Epidermal melanocyte (primary cell): ENCODE results near the gene LRRC8D.
"Not testable (repeated sequence)": the region's sequence is repeated elsewhere in the genome, so short reads cannot be mapped to it uniquely, and the experiment has no call there.

Source experiments
- DNase-seq: peaks from one replicate; pipeline ENCODE4 v3.0.0; 2011; ENCODE audit warnings: low spot score; ENCODE audit not compliant: insufficient read length

Gene LRRC8D

DNA sequence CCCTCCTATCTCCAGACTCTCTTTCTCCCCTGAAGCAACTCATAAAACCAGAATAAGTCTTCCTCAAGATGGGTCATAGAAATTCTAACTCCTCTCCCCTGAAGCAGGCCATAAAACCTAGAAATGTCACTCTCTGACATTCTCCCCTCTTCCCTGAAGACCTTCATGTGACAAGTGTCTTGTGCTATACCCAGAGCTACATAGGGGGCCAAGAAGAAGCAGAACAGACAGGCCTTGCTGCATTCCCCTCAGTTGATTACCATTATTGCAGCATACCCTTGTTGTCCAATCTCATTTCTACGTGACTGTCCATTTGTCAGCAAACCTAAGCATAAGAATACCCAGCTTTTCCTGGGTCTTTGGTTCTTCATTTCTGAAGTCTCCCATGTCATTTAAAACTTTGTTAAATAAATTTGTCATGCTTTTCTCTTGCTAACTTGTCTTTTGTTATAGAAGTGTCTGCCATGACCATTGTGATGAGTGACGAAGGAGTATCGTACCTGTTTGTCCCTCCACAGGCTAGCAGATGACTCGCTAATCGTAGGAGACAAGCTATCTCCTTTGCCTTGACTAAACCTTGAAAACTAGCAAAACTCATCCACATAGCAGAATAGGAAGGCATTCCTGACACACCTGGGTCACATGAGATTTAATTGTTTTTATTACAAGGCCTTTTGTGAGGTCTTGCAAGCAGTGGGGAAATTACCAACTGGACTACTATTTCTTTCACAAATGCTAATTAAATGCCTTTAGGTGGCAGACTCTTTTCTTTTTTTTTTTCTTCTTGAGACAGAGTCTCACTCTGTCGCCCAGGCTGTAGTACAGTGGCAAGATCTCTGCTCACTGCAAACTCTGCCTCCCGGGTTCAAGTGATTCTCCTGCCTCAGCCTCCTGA lies 134.7 kb downstream of the LRRC8D start:
- DNase-seq: no peak

DNA sequence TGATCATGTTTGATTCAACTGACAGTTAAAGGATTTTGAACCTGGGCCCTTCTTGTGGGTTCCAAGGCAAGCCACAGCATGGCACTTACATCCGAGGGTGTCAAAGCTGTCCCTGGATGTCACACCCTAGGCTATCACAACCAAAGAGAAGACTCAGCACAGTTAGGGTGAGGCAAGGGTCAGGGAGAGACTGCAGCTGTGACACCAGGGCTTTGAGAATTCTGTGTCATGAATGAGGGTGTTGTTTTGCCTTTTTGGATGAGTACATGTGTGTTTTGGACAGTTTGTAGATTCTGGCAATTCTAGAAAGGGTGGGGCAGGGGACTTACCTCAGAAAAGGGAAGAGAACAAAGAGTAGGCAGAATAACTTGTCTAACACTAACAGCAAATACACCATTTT lies 136.3 kb downstream of the LRRC8D start:
- DNase-seq: no peak

DNA sequence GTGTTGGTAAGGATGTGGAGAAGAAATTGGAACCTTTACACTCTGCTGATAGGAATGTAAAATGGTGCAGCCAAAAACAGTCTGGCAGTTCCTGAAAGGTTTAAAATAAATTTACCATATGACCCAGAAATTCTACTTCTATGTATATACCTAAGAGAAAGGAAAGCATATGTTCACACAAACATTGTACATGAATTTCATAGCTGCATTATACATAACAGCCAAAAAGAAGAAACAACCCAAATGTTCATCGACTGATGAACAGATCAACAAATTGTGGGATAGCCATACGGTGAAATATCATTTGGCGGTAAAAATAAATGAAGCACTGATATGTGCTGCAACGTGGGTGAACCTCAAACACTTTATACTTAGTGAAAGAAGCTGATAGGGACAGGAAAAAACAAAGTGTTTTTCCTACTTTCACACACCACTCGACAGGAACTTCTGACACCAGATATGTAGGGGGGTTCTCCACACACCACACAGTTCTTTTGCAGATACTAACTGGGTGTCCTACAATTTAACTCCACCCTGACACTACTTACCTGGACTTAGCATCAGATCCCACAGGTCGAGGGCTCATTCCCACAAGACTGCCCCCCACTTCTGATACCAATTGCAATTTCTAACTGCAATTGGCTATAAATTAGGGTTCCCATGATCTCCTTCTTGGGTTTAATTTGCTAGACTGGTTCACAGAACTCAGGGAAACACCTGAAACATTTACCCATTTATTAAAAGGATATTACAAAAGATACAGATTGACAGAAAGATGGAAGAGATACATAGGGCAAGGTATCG lies 138.2 kb downstream of the LRRC8D start:
- DNase-seq: no peak

DNA sequence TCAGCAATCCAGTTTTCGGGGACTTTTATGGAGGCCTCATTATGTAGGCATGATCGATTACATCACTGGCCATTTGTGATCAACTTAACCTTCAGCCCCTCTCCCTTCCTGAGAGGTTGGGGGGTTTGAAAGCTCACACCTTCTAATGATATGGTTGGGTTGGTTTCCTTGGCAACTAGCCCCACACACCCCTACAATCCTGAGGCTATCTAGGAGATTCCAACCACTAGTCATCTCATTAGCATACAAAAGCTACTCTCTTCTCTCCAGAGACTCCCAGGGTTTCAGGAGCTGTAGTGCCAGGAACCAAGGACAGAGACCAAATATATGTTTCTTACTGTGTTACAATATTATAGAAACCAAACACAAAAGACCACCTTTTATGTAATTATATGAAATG lies 138.9 kb downstream of the LRRC8D start:
- DNase-seq: no peak

DNA sequence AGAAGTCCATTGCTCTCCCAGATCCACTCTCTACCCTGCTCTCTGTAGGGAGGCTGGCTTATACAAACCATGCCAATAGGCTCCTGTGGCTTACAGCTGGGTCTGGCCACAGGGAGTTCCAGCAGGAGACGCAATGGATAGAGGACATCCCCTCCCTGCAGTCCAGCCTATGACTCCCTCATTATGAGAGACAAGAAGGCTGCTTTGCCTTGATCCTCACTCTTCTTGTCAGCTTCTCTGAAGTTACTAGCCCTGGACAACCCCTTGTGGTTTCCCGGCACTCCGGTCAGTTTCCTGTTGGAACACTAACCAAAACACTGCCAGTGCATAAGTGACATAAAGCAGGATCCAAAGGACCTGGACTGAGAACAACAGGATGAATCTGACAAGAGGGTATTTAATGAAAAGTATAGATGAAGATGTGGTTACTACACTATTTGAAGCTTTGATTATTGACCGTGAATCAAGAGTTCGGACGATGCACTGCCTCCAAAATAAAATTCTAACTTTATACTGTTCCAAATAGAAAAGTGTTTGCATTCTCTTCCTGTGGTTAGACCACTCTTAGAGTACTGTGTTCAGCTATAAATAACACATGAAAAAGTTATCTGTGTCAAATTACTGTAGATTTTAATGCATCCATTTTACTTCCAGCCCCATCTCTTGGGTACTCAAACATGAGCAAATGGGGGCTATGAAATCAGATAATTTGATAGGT lies 141.4 kb downstream of the LRRC8D start:
- DNase-seq: no peak

DNA sequence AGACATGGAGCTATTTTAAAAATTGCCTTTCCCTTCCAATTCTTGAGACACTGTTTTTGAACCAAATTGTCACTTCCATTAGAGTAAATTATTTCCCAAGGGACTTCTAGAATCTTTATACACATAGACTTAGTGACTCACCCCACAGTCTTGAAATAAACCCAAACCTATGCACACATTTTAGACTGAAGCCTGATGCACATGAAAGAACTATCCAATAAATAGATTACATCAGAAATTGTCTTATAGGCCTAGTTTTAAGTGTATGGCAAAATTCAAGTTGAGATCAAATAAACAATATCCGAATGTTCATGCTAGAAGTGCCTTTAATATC lies 141.9 kb downstream of the LRRC8D start:
- no peak for DNase-seq

DNA sequence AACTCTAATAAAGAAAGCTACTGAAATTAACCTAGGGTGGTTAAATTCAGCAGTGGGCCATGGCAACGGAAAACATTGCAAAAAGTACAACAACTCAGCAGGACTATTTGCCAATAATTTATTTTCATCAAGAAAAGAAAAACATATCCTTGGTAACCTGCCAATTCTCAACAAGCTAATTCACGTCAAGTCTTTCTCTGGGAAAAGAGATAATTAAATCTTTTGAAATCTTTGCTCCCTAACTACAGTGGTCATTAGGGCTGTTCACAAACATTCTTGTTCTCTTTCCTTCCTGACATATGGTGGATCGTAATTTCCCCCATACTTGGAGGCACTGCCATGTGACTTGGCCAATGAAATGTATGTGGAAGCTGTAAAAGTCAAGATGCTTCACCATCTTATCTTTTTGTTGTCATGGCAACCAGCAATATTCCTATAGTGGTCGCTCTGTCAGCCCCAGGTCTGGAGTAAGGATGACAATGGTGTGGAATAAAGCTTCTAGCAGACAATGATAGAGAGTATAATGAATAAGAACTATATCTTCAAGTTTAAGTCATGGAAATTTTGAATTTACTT lies 144.4 kb downstream of the LRRC8D start:
- DNase-seq: no peak

DNA sequence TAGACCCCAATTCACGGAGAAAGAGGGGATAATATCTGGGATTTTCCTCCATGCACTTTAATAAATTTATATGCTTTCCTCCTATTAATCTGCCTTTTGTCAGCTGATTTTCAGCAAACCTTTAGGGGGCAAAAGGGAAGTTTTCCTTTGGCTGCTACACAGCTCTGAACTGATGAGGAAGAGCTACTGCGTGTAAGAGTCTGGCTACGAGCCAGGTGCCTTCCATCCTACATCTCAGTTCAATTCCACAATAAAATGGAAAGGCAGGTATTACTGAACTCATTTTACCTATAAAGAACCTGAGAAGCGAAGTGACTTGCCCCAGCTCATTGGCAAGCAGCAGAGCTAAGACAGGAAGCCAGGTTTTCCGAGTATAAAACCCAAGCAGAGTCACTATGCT lies 145.8 kb downstream of the LRRC8D start:
- no peak for DNase-seq

DNA sequence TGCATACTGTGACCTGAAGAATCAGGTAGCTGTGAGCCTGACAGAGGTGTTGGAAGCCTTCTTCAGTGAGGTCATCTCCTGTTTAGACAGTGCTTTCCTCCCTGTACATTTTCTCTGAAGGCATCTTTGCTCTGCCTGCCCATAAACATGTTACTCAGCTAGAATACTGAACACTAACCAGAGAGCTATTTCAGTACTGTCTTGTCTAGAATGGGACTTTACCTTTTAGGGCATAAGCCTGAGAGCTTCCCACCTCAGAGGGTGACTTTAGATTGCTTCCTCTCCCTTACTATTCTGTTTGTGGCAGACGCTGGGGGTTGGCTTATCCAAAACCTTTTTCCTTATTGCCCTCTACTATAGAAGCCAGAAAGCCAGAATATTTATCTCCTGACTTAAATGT lies 150.8 kb downstream of the LRRC8D start:
- DNase-seq: no peak

DNA sequence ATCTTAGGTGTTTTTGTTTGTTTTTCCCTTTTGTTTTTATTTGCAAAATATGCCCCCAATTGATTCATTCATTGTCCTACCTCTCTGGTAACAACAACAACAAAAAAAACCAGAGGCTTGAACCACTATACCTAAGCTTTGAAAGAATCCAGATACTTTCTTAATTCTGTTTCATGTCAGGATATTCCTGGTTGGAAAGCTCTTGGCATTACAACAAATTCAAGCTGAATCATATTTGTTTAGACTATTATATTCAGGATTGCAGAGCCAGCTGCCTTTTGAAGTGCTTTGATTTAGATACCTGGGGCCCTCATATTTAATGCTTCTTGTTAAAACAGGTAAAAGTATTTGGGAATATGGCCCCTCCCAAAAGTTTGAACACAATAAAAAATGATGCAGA lies 151.2 kb downstream of the LRRC8D start:
- no peak for DNase-seq

DNA sequence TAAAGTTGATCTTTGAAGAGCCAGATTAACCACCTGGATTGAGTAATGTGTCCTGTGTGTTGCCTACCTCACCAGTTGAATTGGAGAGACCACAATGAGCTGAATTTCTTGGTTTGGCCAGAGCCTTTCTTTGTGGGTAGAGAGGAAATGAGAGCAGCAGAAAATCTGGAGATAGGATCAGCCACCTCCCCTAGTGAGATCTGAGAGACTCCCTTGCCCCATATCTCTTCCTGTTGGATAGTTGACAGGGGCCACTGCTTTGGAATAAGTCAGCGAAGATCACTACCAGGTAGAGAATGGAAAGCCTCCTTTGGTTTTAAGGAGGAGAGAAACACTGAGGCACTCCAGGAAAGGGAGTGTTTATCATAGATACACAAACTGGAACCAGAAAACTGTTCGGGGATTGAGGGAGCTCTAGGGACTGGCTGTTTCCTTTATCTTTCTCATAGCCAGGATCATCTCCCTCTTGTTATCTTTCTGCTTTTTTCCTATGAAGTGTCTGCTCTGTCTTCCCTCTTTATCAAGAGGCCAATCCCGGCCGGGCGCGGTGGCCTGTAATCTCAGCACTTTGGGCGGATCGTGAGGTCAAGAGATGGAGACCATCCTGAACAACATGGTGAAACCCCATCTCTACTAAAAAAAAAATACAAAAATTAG lies 152.8 kb downstream of the LRRC8D start:
- no peak for DNase-seq

DNA sequence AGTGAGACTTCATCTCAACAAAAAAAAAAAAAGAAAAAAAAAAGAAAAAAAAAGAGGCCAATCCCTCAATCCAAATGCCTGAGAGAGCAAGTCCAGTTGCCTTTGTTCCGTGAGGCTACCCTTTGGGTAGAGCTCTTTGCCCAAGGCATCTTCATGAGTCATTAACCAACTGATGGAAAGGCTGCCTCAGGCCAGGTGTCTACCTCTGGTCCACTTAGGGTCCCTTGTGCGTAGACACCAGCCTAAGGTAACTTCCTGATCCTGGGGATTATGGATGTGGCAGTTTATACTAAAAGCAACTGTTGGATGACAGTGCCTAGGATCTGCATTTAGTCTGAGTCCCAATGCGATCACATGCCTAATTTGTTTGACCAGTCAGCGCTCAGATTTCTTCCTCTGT lies 153.4 kb downstream of the LRRC8D start:
- DNase-seq: no peak

DNA sequence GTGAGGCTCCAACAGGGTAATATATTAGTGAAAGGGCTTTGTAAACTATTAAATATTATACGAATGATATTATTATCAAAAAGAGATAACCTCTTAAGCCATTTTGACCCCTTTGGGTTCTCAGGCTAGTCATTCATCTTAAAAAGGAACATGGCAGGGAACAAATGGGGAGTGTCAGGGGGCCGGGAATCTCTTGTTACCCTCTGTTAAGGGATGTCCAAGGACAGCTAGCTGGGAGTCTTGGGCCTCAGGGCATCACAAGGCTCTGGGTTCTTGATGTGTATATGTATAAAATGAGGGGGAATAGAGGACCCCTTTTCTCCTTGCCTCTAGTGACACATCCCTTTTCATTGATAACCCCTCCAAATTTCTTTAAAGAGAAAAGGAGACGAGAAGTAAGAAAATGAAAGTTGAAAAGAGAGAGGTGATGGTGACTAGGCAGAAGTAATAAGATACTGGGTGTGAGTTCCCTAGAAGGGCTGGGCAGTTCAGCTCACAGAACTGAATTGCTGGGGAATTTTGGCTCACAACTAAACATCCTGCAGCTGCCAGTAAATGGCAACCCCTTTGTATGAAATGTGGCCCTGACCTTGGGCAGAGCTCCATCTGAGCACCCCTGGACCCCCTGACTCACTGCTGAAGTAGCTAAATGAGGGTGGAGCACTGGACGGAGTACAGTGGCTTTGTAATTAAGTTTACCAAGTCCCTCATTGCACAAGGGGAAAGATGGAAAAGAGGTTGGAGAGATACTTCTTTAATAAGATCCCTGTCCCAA lies 154.1 kb downstream of the LRRC8D start:
- DNase-seq: no peak

DNA sequence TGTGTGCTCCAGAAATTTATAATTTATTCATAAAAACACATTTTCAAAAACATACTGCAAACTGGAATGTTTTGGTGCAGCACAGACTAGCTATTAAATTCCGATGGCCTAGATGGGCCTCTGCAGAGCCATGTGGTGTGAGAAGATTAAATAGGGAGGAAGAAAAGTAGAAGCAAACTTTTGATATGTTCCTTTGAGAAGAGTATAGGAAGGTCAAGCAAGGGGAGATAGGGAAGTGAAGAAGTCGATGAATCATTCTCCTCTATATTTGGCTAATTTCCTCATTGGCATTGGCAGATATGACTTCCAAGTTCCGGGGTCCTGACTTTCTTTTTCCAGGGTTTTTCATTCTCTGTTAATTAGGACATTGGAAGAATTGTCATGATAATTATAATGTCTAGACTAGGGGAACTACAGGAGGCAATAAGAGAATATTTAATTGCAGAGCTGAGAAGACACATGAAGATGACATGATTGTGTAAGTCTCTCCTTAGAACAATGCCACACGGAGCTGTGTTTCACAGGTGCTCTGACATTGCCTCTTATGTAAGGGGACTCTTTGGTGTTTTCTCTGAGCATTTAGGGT lies 154.8 kb downstream of the LRRC8D start:
- DNase-seq: no peak

DNA sequence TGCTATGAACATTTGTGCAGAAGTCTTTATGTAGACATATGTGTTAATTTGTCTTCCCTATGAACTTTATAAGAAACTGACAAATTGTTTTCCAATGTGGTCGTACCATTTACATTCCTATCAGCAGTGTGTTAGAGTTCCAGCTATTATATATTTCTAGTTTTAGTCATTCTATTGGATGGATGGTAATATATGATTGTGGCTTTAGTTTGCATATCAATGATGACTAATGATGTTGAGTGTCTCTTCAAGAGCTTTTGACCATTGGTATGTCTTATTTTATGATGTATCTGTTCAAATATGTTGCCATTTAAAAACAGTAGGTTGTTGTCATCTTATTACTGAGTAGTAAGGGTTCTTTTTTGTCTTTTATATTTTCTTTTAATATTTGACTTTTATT lies 157.9 kb downstream of the LRRC8D start:
- DNase-seq: no peak

DNA sequence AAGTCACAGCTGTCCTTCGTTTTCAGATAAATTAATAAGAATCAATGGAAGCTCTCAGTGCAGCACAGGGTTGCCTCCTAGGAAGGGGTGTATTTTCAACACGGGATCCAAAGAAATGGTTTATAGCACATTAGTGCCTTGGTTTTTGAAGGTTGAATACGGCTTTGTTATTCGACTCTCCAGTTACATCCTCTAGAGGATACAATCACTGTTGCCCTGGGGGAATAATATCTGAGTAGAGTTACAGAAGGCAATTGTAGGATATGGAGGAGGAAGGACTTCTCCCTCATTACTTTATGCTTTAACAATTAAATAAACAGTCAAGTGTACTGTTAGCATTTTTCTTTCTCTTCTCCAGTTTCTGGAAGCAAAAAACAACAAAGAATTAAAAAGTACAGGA lies 159.8 kb downstream of the LRRC8D start:
- DNase-seq: peak; percentile 94

DNA sequence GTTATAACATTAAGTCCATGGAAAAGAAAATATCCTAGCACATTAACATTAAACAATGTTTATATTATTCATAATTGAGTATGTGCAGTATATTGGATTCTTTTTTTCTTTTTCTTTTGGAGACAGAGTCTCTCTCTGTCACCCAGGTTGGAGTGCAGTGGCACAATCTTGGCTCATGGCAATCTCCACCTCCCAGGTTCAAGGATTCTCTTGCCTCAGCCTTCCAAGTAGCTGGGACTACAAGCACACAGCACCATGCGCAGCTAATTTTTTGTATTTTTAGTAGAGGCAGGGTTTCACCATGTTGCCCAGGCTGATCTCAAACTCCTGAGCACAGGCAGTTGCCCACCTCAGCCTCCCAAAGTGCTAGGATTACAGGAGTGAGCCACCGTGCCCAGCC lies 162.0 kb downstream of the LRRC8D start:
- not testable (repeated sequence) for DNase-seq

DNA sequence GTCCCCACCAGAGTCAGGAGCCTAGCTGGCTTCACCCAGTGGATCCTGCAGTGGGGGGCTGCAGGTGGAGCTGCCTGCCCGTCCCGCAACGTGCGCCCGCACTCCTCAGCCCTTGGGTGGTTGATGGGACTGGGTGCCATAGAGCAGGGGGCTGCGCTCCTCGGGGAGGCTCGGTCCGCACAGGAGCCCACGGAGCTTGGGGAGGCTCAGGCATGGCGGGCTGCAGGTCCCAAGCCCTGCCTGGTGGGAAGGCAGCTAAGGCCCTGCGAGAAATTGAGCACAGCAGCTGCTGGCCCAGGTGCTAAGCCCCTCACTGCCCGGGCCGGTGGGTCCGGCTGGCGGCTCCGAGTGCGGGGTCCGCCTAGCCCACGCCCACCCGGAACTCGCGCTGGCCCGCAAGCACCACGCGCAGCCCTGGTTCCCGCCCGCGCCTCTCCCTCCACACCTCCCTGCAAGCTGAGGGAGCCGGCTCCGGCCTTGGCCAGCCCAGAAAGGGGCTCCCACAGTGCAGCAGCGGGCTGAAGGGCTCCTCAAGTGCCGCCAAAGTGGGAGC lies 163.8 kb downstream of the LRRC8D start:
- not testable (repeated sequence) for DNase-seq

DNA sequence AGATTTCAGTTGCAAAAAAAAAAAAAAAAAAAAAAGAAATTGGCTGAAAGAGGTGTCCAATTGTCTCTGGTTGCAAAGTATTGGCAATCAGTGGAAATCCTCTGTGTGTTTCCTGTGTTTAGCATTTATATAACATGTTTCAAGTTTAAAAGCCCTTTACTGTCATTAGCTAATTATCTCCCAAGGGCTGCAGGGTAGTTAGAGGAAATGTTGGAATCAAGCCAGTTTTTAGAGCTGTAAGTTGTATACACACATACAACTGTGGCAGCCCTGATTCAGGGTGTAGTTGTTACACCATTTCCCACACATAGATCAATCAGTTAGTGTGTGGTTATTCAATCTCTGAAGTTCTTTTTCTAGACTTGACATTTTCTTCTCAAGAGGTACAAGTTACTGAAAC lies 165.2 kb downstream of the LRRC8D start:
- no peak for DNase-seq
